ENCODE results near the gene MAPKAPK3. TPM values are rescaled to one million over a fixed set of nuclear protein-coding genes. Genes with fewer than 3 reads are reported as not detected.
A peak's percentile ranks its signal among the peaks of the same experiment; 100 is the strongest.

Gene MAPKAPK3
- total and polyA plus RNA-seq, 2 of the 4 experiments (the other 2 are of a cell fraction), result 38.3 to 57.2 TPM

GRCh38 chr3:50591196-50591741 is 25.7 kb upstream of the MAPKAPK3 start:
- dilution Hi-C loops (cut with HindIII; ENCODE audit: low sequenced_read_pairs, unreplicated experiment), result no loop called here
- CTCF ChIA-PET, result interaction anchor here (1.2 kb wide), 1 partner anchor 10 kb away, joined by 5 read pairs; no protein-coding TSS in a partner anchor

More at GRCh38 chr3:50591196-50591741, 25.7 kb upstream of the MAPKAPK3 start:
- no peak for ATAC-seq (ENCODE audit: low read depth)
- no peak for DNase-seq
- Histone ChIP-seq H2AFZ (replicated peaks; ENCODE audit: low read length, poor library complexity) (peak overlapping the region; percentile 64), H3K36me3 (ENCODE audit: control insufficient read depth, insufficient read depth, low read length) (no peaks in the 10 kb centered on the region), H2BK15ac (ENCODE audit: low read depth, low read length) (no peak overlapping the region), H4K5ac (ENCODE audit: low read depth, low read length) (no peak overlapping the region), H3K9ac (ENCODE audit: low read depth, low read length) (no peak overlapping the region), H4K20me1 (ENCODE audit: insufficient read depth, low read length) (no peaks in the 10 kb centered on the region), H3K18ac (ENCODE audit: low read depth, low read length) (no peak overlapping the region), H3K23ac (ENCODE audit: low read depth, low read length) (no peak overlapping the region), H3K9me3 (ENCODE audit: control insufficient read depth, insufficient read depth, low read length) (no peaks in the 10 kb centered on the region), H3K14ac (replicated peaks; ENCODE audit: low read depth, low read length) (no peak overlapping the region), H3K4me2 (ENCODE audit: low read depth, low read length) (no peak overlapping the region), H3K4me1 (ENCODE audit: control insufficient read depth, insufficient read depth, low read length) (no peaks in the 10 kb centered on the region; the same call in 1 of the 2 replicates), H2BK120ac (ENCODE audit: low read depth, low read length) (no peak overlapping the region), H3K9me1 (ENCODE audit: insufficient read depth, low read length) (0 out of 2 replicates have a peak, but pooled peaks cover 3% of the 10 kb centered on the region), H3K27ac (ENCODE audit: insufficient read depth, low read length) (no peak overlapping the region), H4K8ac (ENCODE audit: low read depth in 2 of 2, low read length in 2 of 2) (no peak overlapping the region), H3K56ac (ENCODE audit: extremely low read depth, insufficient read depth, low read length) (no peak overlapping the region), H3K27me3 (ENCODE audit: control insufficient read depth, insufficient read depth, low read length) (no peaks in the 10 kb centered on the region), H2AK5ac (ENCODE audit: low read depth, low read length) (no peak overlapping the region), H3K4me3 (ENCODE audit: insufficient read depth, low read depth, low read length) (no peak overlapping the region), H2BK5ac (ENCODE audit: low read depth, low read length, poor library complexity, severe bottlenecking) (no peak overlapping the region), H2AK9ac (replicated peaks; ENCODE audit: low read depth, low read length, poor library complexity) (peak overlapping the region; percentile 40), H3K4ac (ENCODE audit: low read depth, low read length) (0 out of 2 replicates have a peak overlapping the region, but pooled peaks have one; percentile 9), H4K91ac (ENCODE audit: insufficient read depth, low read depth, low read length) (no peak overlapping the region), H2BK20ac (ENCODE audit: low read depth, low read length) (no peak overlapping the region), H3K79me1 (ENCODE audit: low read depth in 1 of 2, low read length in 2 of 2) (no peaks in the 10 kb centered on the region)
- TF ChIP-seq CEBPB (IDR thresholded peaks at IDR 0.05; ENCODE audit: low read depth, low read length) (no peak), SMC3 (IDR thresholded peaks at IDR 0.05; ENCODE audit: low read depth, low read length) (no peak), CTCF (conservative IDR thresholded peaks at IDR 0.05; ENCODE audit: low read depth, low read length) (no peak), MAFK (IDR thresholded peaks at IDR 0.05; ENCODE audit: low read depth, low read length) (no peak), MAZ (IDR thresholded peaks at IDR 0.05; ENCODE audit: borderline replicate concordance, low read depth, low read length) (no peak), POLR2A (IDR thresholded peaks at IDR 0.05; ENCODE audit: low read depth, low read length) (no peak), MXI1 (IDR thresholded peaks at IDR 0.05; ENCODE audit: borderline replicate concordance, low read depth, low read length) (no peak), RCOR1 (IDR thresholded peaks at IDR 0.05; ENCODE audit: insufficient replicate concordance, low read length) (no peak), BHLHE40 (IDR thresholded peaks at IDR 0.05; ENCODE audit: low read depth, low read length) (no peak), NFE2L2 (IDR thresholded peaks at IDR 0.05; ENCODE audit: low read depth, low read length) (no peak)
- in situ Hi-C loops (cut with MboI; ENCODE audit: low sequenced_read_pairs) (no loop called here), intact Hi-C loops (cut with micrococcal nuclease) (no loop called here)
- POLR2A ChIA-PET (ENCODE audit: unreplicated experiment), result interaction anchor here (0.6 kb wide), 1 partner anchor 38 kb away, joined by 3 read pairs; no protein-coding TSS in a partner anchor
- BruUV-seq (replicated peaks), result no TSS peak
- WGBS, 2 experiments (ENCODE audit: extremely low coverage in 2 of 2, insufficient read length in 1 of 2), result 91% methylated on average over 5 of the region's 9 CpGs; no CpG with 5 or more reads in 1 of the 2 experiments

Data from IMR-90 (cell line).